Measurements from ENCODE around the gene ELOVL1.
"Not testable (repeated sequence)": the region's sequence is repeated elsewhere in the genome, so short reads cannot be mapped to it uniquely, and the experiment has no call there.

The ELOVL1 gene

GRCh38 chr1:43367904-43368645 is at the start of gene ELOVL1:
TSS of gene ELOVL1 (minus strand) at chr1:43368011. CDS start at chr1:43365609, 2,402 bp downstream.
- peak; percentile 36 for TF ChIP-seq CTCF (IDR thresholded peaks at IDR 0.05; ENCODE audit: low read depth, low read length)
- peak; percentile 54 for DNase-seq (ENCODE audit: extremely low read depth, low read depth)

GRCh38 chr1:43415901-43416300 is 48.1 kb upstream of the ELOVL1 start:
- TF ChIP-seq CTCF (IDR thresholded peaks at IDR 0.05; ENCODE audit: low read depth, low read length), result no peak
- DNase-seq (ENCODE audit: extremely low read depth, low read depth), result no peak

GRCh38 chr1:43414634-43415223 is 46.9 kb upstream of the ELOVL1 start:
- DNase-seq (ENCODE audit: extremely low read depth, low read depth), result no peak
- peak; percentile 57 for TF ChIP-seq CTCF (IDR thresholded peaks at IDR 0.05; ENCODE audit: low read depth, low read length)

- not testable (repeated sequence) for DNase-seq (ENCODE audit: extremely low read depth, low read depth)
These were observed 45.6 kb upstream of the ELOVL1 start for GRCh38 chr1:43413426-43413825.

- no peak for DNase-seq (ENCODE audit: extremely low read depth, low read depth)
- no peak for TF ChIP-seq CTCF (IDR thresholded peaks at IDR 0.05; ENCODE audit: low read depth, low read length)
These were observed 42.8 kb upstream of the ELOVL1 start for GRCh38 chr1:43410571-43410970.

- no peak for TF ChIP-seq CTCF (IDR thresholded peaks at IDR 0.05; ENCODE audit: low read depth, low read length)
- no peak for DNase-seq (ENCODE audit: extremely low read depth, low read depth)
These were observed 38.0 kb upstream of the ELOVL1 start for GRCh38 chr1:43405876-43406234.

- peak; percentile 27 for DNase-seq (ENCODE audit: extremely low read depth, low read depth)
- no peak for TF ChIP-seq CTCF (IDR thresholded peaks at IDR 0.05; ENCODE audit: low read depth, low read length)
These were observed 37.5 kb upstream of the ELOVL1 start for GRCh38 chr1:43405219-43405875.
